Naive B cell (primary cell): ENCODE results near the gene CLEC16A. TPM values are rescaled to one million over a fixed set of nuclear protein-coding genes. Genes with fewer than 3 reads are reported as not detected.
"Not testable (repeated sequence)": the region's sequence is repeated elsewhere in the genome, so short reads cannot be mapped to it uniquely, and the experiment has no call there.

Source experiments
- ATAC-seq, 2 donors: fragments of 150-1000 bp; cut with Tn5 transposase; 2 replicates each; pipeline ENCODE4 v1.10.0; 2021; ENCODE audit warnings: low read depth in 2 of 2, mild to moderate bottlenecking in 2 of 2, moderate library complexity in 2 of 2
- DNase-seq: peaks from one replicate; pipeline ENCODE4 v3.0.0; 2022
- H3K27ac Mint-ChIP-seq, 6 donors: one replicate each; pipeline ENCODE4 v1.8.0; 2020 to 2022; ENCODE audit warnings: mild to moderate bottlenecking in 6 of 6, mixed read lengths in 6 of 6, moderate library complexity in 5 of 6, inconsistent platforms in 2 of 6
- H3K27me3 Mint-ChIP-seq, 3 donors: one replicate each; pipeline ENCODE4 v1.8.0; 2021 to 2022; ENCODE audit warnings: mixed read lengths in 3 of 3, mild to moderate bottlenecking in 1 of 3
- H3K36me3 Mint-ChIP-seq, 2 donors: one replicate each; pipeline ENCODE4 v1.8.0; 2020 to 2022; ENCODE audit warnings: mixed read lengths in 2 of 2, inconsistent platforms in 1 of 2, mild to moderate bottlenecking in 1 of 2
- H3K4me1 Mint-ChIP-seq, 3 donors: one replicate each; pipeline ENCODE4 v1.8.0; 2020 to 2022; ENCODE audit warnings: mixed read lengths in 3 of 3, inconsistent platforms in 1 of 3, mild to moderate bottlenecking in 1 of 3, moderate library complexity in 1 of 3
- H3K4me3 Mint-ChIP-seq, 8 donors: one replicate each; pipeline ENCODE4 v1.8.0; 2020 to 2022; ENCODE audit warnings: mild to moderate bottlenecking in 8 of 8, mixed read lengths in 8 of 8, moderate library complexity in 8 of 8, inconsistent platforms in 2 of 8
- H3K9me3 Mint-ChIP-seq, 7 donors: one replicate each; pipeline ENCODE4 v1.8.0; 2020 to 2022; ENCODE audit warnings: mixed read lengths in 7 of 7, mild to moderate bottlenecking in 5 of 7, inconsistent platforms in 2 of 7, moderate library complexity in 1 of 7
- polyA plus RNA-seq, 6 donors: library from polyadenylated mRNA; unstranded; fragments of 300-500 nt; fragmentation: Illumina TruSeq; gene quantifications; one replicate each; pipeline ENCODE4 v1.2.3, GENCODE V29; 2021; ENCODE audit warnings: low read depth in 6 of 6

CLEC16A gene
- polyA plus RNA-seq, 6 donors from 2014 or later, result 11.8 to 34.9 (median 18.7) TPM

- Mint-ChIP-seq H3K4me3 (no peak overlapping the region), H3K27me3 (peaks cover 0 to 21% (median 13%) of the 10 kb centered on the region in 3 donors), H3K9me3 (peaks cover 4 to 24% (median 11%) of the 10 kb centered on the region in 7 donors), H3K27ac (peak overlapping the region in 1 of 6 donors; percentile 23), H3K36me3 (peaks cover 0 to 7% of the 10 kb centered on the region in 2 donors), H3K4me1 (peaks cover 0 to 8% (median 5%) of the 10 kb centered on the region in 3 donors)
- ATAC-seq (no peak), DNase-seq (no peak)
Observed at GRCh38 chr16:11215935-11216556, 271.7 kb downstream of the CLEC16A start.

GRCh38 chr16:11217651-11218603, 273.6 kb downstream of the CLEC16A start:
- Mint-ChIP-seq H3K4me3 (peak overlapping the region in 1 of 8 donors; percentile 25), H3K27me3 (peaks cover 0 to 5% (median 0%) of the 10 kb centered on the region in 3 donors), H3K9me3 (peaks cover 4 to 24% (median 11%) of the 10 kb centered on the region in 7 donors), H3K36me3 (peaks cover 0 to 7% of the 10 kb centered on the region in 2 donors), H3K4me1 (peaks cover 6 to 12% (median 9%) of the 10 kb centered on the region in 3 donors), H3K27ac (no peak overlapping the region)
- ATAC-seq, result no peak
- DNase-seq, result no peak

GRCh38 chr16:11218604-11218962, 274.2 kb downstream of the CLEC16A start:
- DNase-seq (no peak), ATAC-seq (no peak)
- peaks cover 7 to 12% (median 10%) of the 10 kb centered on the region in 3 donors for H3K4me1 Mint-ChIP-seq
- peak overlapping the region in 1 of 8 donors; percentile 50 for H3K4me3 Mint-ChIP-seq
- peaks cover 0 to 3% (median 0%) of the 10 kb centered on the region in 3 donors for H3K27me3 Mint-ChIP-seq
- H3K9me3 Mint-ChIP-seq, result peaks cover 4 to 24% (median 11%) of the 10 kb centered on the region in 7 donors
- H3K36me3 Mint-ChIP-seq, result peaks cover 0 to 7% of the 10 kb centered on the region in 2 donors
- no peak overlapping the region for H3K27ac Mint-ChIP-seq

- Mint-ChIP-seq H3K27ac (no peak overlapping the region), H3K36me3 (peaks cover 0 to 7% of the 10 kb centered on the region in 2 donors), H3K4me3 (no peak overlapping the region), H3K4me1 (peaks cover 12 to 15% (median 13%) of the 10 kb centered on the region in 3 donors), H3K27me3 (no peaks in the 10 kb centered on the region), H3K9me3 (peaks cover 4 to 24% (median 11%) of the 10 kb centered on the region in 7 donors)
- DNase-seq (no peak), ATAC-seq (no peak)
Observed at GRCh38 chr16:11219178-11219577, 274.8 kb downstream of the CLEC16A start.

DNA sequence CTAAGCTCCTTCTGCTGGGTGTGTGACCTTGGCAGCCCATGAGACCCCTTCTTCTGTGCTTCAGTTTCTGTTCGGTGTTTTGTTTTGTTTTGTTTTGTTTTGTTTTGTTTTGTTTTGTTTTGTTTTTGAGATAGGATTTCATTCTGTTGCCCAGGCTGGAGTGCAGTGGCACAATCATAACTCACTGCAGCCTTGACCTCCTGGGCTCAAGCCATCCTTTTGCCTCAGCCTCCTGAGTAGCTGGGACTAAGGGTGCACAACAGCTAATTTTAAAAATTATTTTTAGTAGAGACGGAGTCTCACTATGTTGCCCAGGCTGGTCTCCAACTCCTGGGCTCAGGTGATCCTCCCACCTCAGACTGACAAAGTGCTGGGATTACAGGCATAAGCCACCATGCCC, 276.1 kb downstream of the CLEC16A start:
- DNase-seq, H3K4me3 Mint-ChIP-seq, H3K36me3 Mint-ChIP-seq, ATAC-seq, H3K27me3 Mint-ChIP-seq: not testable (repeated sequence)
- peaks cover 4 to 24% (median 11%) of the 10 kb centered on the region in 7 donors for H3K9me3 Mint-ChIP-seq
- peaks cover 24 to 26% (median 26%) of the 10 kb centered on the region in 3 donors for H3K4me1 Mint-ChIP-seq
- H3K27ac Mint-ChIP-seq, result peak overlapping the region in 1 of 6 donors; percentile 15

DNA sequence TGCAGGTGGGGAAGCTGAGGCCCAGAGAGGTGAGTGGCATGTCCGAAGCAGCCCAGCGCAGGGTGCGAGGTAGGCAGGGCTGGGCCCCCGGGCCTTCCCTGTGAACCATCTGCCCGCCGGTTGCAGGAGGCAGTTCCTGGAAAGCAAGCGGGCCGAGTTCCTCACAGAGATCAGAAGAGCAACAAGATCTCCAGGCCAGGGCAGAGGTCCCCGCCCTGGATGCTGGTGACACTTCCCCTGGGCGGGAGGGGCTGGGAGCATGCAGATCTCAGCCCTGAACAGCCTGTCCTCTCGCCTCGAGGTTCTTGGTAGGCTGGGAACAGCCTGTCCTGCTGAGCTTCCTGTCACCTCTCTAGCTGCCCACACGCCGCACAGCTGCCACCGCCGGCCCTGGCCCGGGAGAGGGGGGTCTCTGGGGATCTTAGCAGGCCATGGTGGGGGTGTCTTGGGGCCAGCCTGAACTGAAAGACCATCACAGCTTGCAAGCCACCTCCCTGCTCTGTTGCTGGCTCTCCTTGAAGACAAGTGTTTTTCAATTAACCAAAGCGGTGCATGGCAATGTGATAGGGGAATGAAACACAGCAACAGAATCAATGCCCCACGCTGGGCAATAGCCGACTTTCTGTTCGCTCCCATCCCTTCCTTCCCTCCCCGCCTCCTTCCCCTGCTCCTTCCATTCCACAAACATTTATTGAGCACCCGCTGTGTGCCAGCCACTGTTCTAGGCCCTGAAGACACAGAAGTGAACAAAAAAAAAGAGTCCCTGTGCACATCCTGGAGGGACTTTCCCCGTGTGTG, 279.9 kb downstream of the CLEC16A start:
- H3K4me1 Mint-ChIP-seq, result peaks cover 18 to 32% (median 29%) of the 10 kb centered on the region in 3 donors

DNA sequence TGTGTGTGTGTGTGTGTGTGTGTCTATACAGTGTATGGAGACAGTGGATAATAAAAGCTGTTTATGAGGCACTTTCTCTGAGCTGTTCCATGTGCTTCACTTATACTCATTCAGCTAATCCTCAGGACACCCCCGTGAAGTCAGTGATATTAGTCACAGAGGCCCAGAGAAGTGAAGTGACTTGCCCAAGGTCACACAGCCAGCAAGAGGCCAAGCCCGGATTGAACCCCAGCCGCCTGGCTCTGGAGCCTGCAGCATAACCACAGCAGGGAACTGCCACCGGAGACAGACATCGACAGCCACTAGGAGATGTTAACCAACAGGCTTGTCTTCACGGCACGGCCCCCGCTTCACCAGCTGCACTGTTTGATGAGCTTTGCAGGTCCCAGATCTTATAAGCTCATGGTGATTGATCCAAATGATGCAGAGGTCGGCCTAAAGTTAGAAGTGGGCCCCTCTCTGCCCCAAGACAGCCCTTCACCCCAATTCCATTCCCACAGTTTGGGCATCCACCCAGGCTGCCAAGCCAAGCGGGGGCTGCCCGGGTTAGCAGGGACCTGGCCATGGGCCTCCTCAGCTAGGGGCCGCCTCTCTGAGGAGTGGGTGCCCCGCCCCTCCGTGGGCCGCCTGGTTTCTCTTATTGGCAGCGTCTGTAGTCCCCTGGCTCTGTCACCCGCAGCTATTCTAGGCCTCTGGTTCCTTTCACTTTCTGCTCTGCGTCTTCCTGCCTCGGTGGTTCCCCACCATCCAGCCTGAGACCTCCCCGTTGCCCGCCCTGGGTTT, 280.7 kb downstream of the CLEC16A start:
- peaks cover 18 to 35% (median 29%) of the 10 kb centered on the region in 3 donors for H3K4me1 Mint-ChIP-seq
- ATAC-seq (peak; percentile 92 to 93), DNase-seq (peak; percentile 83)
- no peaks in the 10 kb centered on the region for H3K27me3 Mint-ChIP-seq
- H3K27ac Mint-ChIP-seq, result peak overlapping the region; percentile 88 to 96 (median 94)
- H3K4me3 Mint-ChIP-seq, result peak overlapping the region; percentile 50 to 90 (median 82)
- H3K9me3 Mint-ChIP-seq, result no peaks in the 10 kb centered on the region
- H3K36me3 Mint-ChIP-seq, result no peaks in the 10 kb centered on the region

More for the DNA sequence above, 279.9 kb downstream of the CLEC16A start:
- H3K27me3 Mint-ChIP-seq, result no peaks in the 10 kb centered on the region
- ATAC-seq (peak; percentile 40 to 55), DNase-seq (peak; percentile 47)
- peak overlapping the region; percentile 50 to 90 (median 82) for H3K4me3 Mint-ChIP-seq
- peak overlapping the region; percentile 76 to 96 (median 94) for H3K27ac Mint-ChIP-seq
- H3K36me3 Mint-ChIP-seq, result no peaks in the 10 kb centered on the region
- H3K9me3 Mint-ChIP-seq, result no peaks in the 10 kb centered on the region

GRCh38 chr16:11225677-11226549, 281.5 kb downstream of the CLEC16A start:
- H3K36me3 Mint-ChIP-seq, result no peaks in the 10 kb centered on the region

GRCh38 chr16:11229432-11229831, 285.1 kb downstream of the CLEC16A start:
- Mint-ChIP-seq H3K4me1 (peaks cover 20 to 49% (median 37%) of the 10 kb centered on the region in 3 donors), H3K27ac (no peak overlapping the region), H3K27me3 (no peaks in the 10 kb centered on the region), H3K36me3 (no peaks in the 10 kb centered on the region), H3K4me3 (peak overlapping the region in 1 of 8 donors; percentile 67), H3K9me3 (no peaks in the 10 kb centered on the region)
- ATAC-seq (no peak), DNase-seq (no peak)

More at GRCh38 chr16:11225677-11226549, 281.5 kb downstream of the CLEC16A start:
- DNase-seq, result no peak
- Mint-ChIP-seq H3K4me1 (peaks cover 18 to 35% (median 29%) of the 10 kb centered on the region in 3 donors), H3K27ac (peak overlapping the region; percentile 88 to 96 (median 94)), H3K27me3 (no peaks in the 10 kb centered on the region), H3K4me3 (peak overlapping the region; percentile 50 to 90 (median 82)), H3K9me3 (no peaks in the 10 kb centered on the region)
- ATAC-seq, result no peak

DNA sequence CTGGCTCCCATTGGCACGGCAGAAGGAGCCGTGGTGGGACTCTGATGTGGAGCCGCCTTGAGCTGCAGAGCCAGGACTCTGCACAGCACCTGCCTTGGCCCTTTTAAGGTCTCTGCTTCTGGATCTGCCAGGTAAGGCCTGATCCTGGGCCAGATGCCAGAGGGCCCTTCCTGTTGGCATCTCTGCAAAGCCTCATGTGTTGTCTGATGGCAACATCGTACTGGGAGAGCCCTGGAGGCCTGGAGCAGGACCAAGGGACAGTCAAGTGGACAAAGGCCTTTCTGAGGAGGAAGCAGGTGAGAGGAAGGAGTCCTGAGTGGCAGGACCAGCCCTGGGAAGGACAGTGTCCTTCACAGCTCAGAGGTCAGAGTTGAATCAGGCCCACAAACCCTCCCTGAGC, 285.5 kb downstream of the CLEC16A start:
- H3K9me3 Mint-ChIP-seq, result no peaks in the 10 kb centered on the region
- no peak overlapping the region for H3K27ac Mint-ChIP-seq
- H3K36me3 Mint-ChIP-seq, result no peaks in the 10 kb centered on the region
- no peaks in the 10 kb centered on the region for H3K27me3 Mint-ChIP-seq
- DNase-seq, result no peak
- peaks cover 17 to 45% (median 32%) of the 10 kb centered on the region in 3 donors for H3K4me1 Mint-ChIP-seq
- H3K4me3 Mint-ChIP-seq, result no peak overlapping the region
- no peak for ATAC-seq

GRCh38 chr16:11231367-11231970, 287.1 kb downstream of the CLEC16A start:
- peak overlapping the region in 3 of 8 donors; percentile 32 to 68 (median 56) for H3K4me3 Mint-ChIP-seq
- H3K27me3 Mint-ChIP-seq, result no peaks in the 10 kb centered on the region
- peaks cover 16 to 29% (median 23%) of the 10 kb centered on the region in 3 donors for H3K4me1 Mint-ChIP-seq
- no peaks in the 10 kb centered on the region for H3K36me3 Mint-ChIP-seq
- DNase-seq (no peak), ATAC-seq (no peak)
- peak overlapping the region in 3 of 6 donors; percentile 21 to 39 (median 33) for H3K27ac Mint-ChIP-seq
- no peaks in the 10 kb centered on the region for H3K9me3 Mint-ChIP-seq
